ENCODE data around the gene SH3RF2. TPM values are rescaled to one million over a fixed set of nuclear protein-coding genes. Genes with fewer than 3 reads are reported as not detected.

Gene SH3RF2
- total RNA-seq, 3 donors from 2014 or later = 6.6 to 9.5 (median 9.4) TPM

DNA sequence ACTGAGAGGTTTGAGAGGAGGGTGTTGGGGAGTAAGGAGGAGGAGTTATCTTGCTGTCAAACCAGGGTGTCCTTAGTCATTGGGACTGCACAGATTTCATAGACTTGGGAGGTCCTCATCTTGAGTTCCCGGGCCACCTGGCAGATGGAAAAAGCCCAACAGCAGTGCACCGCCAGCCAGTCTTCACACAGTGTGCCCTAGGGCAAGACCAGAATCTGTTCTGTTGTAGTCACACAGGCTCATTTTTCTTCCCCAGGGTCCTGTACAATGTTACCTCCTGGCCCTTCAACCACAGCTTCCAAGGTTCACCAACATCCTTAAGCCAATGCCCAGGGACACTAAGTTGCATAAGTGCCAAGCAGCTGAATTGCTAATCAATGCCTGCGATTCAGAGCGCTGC lies 148.0 kb downstream of the SH3RF2 start:
- Histone ChIP-seq H3K4me3 (no peak overlapping the region), H3K27ac (no peak overlapping the region), H3K4me1 (no peaks in the 10 kb centered on the region), H3K27me3 (no peaks in the 10 kb centered on the region), H3K36me3 (no peaks in the 10 kb centered on the region), H3K9me3 (no peaks in the 10 kb centered on the region)
- no peak for TF ChIP-seq POLR2AphosphoS5 (IDR thresholded peaks at IDR 0.05)
- DNase-seq (ENCODE audit: low spot score in 2 of 2) = no peak
- intact Hi-C loops (cut with DNase I; ENCODE audit: low total_unique reads) = no loop called here

DNA sequence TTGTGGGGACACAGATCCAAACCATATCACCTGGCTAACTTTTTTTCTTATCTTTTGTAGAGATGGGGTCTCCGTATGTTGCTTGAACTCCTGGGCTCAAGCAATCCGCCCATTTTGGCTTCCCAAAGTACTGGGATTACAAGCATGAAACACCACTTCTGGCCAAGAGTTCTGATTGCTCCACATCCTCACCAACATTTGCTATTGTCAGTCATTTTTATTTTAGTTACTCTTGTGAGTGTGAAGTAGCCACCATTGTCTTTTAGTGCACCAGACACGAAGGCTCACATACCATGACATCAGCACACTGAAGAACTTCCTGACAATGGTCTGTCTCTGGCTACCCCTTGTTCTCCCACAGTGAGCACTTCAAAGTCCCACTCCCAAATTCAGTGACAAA lies 151.7 kb downstream of the SH3RF2 start:
- no peaks in the 10 kb centered on the region for H3K9me3 ChIP-seq
- H3K36me3 ChIP-seq = no peaks in the 10 kb centered on the region
- intact Hi-C loops (cut with DNase I; ENCODE audit: low total_unique reads) = no loop called here
- no peak overlapping the region for H3K4me3 ChIP-seq
- DNase-seq (ENCODE audit: low spot score in 2 of 2) = no peak
- H3K27me3 ChIP-seq = no peaks in the 10 kb centered on the region
- H3K4me1 ChIP-seq = no peaks in the 10 kb centered on the region
- no peak overlapping the region for H3K27ac ChIP-seq
- no peak for TF ChIP-seq POLR2AphosphoS5 (IDR thresholded peaks at IDR 0.05)
- no peak for TF ChIP-seq POLR2A (IDR thresholded peaks at IDR 0.05)
- no peak for TF ChIP-seq CTCF (IDR thresholded peaks at IDR 0.05)

GRCh38 chr5:146089287-146089686 lies 152.9 kb downstream of the SH3RF2 start:
- no peak for TF ChIP-seq POLR2AphosphoS5 (IDR thresholded peaks at IDR 0.05)
- no peak for TF ChIP-seq POLR2A (IDR thresholded peaks at IDR 0.05)
- TF ChIP-seq CTCF (IDR thresholded peaks at IDR 0.05) = no peak
- intact Hi-C loops (cut with DNase I; ENCODE audit: low total_unique reads) = no loop called here
- no peak for DNase-seq (ENCODE audit: low spot score in 2 of 2)
- H3K27ac ChIP-seq = no peak overlapping the region
- H3K4me1 ChIP-seq = no peaks in the 10 kb centered on the region
- H3K4me3 ChIP-seq = no peak overlapping the region
- H3K9me3 ChIP-seq = no peaks in the 10 kb centered on the region
- H3K36me3 ChIP-seq = no peaks in the 10 kb centered on the region
- H3K27me3 ChIP-seq = no peaks in the 10 kb centered on the region

- no peaks in the 10 kb centered on the region for H3K27me3 ChIP-seq
- H3K9me3 ChIP-seq = no peaks in the 10 kb centered on the region
- H3K4me3 ChIP-seq = no peak overlapping the region
- TF ChIP-seq POLR2AphosphoS5 (IDR thresholded peaks at IDR 0.05) = no peak
- no peak for TF ChIP-seq CTCF (IDR thresholded peaks at IDR 0.05)
- no peak for TF ChIP-seq POLR2A (IDR thresholded peaks at IDR 0.05)
- no peaks in the 10 kb centered on the region for H3K4me1 ChIP-seq
- H3K27ac ChIP-seq = no peak overlapping the region
- no peak for DNase-seq (ENCODE audit: low spot score in 2 of 2)
- H3K36me3 ChIP-seq = no peaks in the 10 kb centered on the region
- intact Hi-C loops (cut with DNase I; ENCODE audit: low total_unique reads) = loop anchor here (5.0 kb wide), 1 partner anchor 1095 kb away; no protein-coding TSS in a partner anchor
Measured at GRCh38 chr5:146091881-146092280, 155.5 kb downstream of the SH3RF2 start.

GRCh38 chr5:146098047-146098446 lies 161.7 kb downstream of the SH3RF2 start:
- TF ChIP-seq CTCF (IDR thresholded peaks at IDR 0.05) (no peak), POLR2A (IDR thresholded peaks at IDR 0.05) (no peak), POLR2AphosphoS5 (IDR thresholded peaks at IDR 0.05) (no peak)
- no peaks in the 10 kb centered on the region for H3K27me3 ChIP-seq
- H3K36me3 ChIP-seq = no peaks in the 10 kb centered on the region
- no peak overlapping the region for H3K27ac ChIP-seq
- H3K9me3 ChIP-seq = no peaks in the 10 kb centered on the region
- H3K4me3 ChIP-seq = no peak overlapping the region
- DNase-seq (ENCODE audit: low spot score in 2 of 2) = no peak
- intact Hi-C loops (cut with DNase I; ENCODE audit: low total_unique reads) = no loop called here
- no peaks in the 10 kb centered on the region for H3K4me1 ChIP-seq

- Histone ChIP-seq H3K4me3 (no peak overlapping the region), H3K36me3 (no peaks in the 10 kb centered on the region), H3K4me1 (no peaks in the 10 kb centered on the region), H3K27ac (no peak overlapping the region), H3K27me3 (no peaks in the 10 kb centered on the region), H3K9me3 (no peaks in the 10 kb centered on the region)
- intact Hi-C loops (cut with DNase I; ENCODE audit: low total_unique reads) = no loop called here
- no peak for TF ChIP-seq POLR2A (IDR thresholded peaks at IDR 0.05)
- no peak for DNase-seq (ENCODE audit: low spot score in 2 of 2)
Measured at GRCh38 chr5:146101646-146102045, 165.3 kb downstream of the SH3RF2 start.
